Lung (tissue), 12 donors: ENCODE data around the gene PRRG4. TPM values are rescaled to one million over a fixed set of nuclear protein-coding genes. Genes with fewer than 3 reads are reported as not detected.

Experiments
- ATAC-seq: fragments of 200-7000 bp; cut with Tn5 transposase; one replicate; pipeline ENCODE4 v1.9.1; 2020; ENCODE audit warnings: moderate number of reproducible peaks; ENCODE audit not compliant: insufficient read depth, low FRiP score
- DNase-seq, 3 donors: peaks; one replicate each; pipeline ENCODE4 v3.0.0-alpha.2; 2013 to 2017
- H3K27ac ChIP-seq, 2 donors: one replicate each; pipeline ENCODE4 v1.5.1; 2013; ENCODE audit warnings: mild to moderate bottlenecking in 2 of 2, moderate library complexity in 2 of 2, control low read depth in 1 of 2, inconsistent platforms in 1 of 2, low read depth in 1 of 2, low read length in 1 of 2
- H3K27me3 ChIP-seq, 3 donors: one replicate each; pipeline ENCODE4 v1.5.1; 2013; ENCODE audit warnings: low read length in 2 of 3; ENCODE audit not compliant: control insufficient read depth in 3 of 3, insufficient read depth in 3 of 3
- H3K36me3 ChIP-seq, 4 donors: one replicate each; pipeline ENCODE4 v1.5.1; 2013; ENCODE audit warnings: low read length in 4 of 4, mild to moderate bottlenecking in 1 of 4, moderate library complexity in 1 of 4; ENCODE audit not compliant: control insufficient read depth in 4 of 4, insufficient read depth in 4 of 4
- H3K4me1 ChIP-seq, 5 donors: one replicate each; pipeline ENCODE4 v1.5.1; 2013; ENCODE audit warnings: low read length in 5 of 5, mild to moderate bottlenecking in 2 of 5, moderate library complexity in 1 of 5; ENCODE audit not compliant: control insufficient read depth in 5 of 5, insufficient read depth in 5 of 5
- H3K4me3 ChIP-seq: one replicate; pipeline ENCODE4 v1.5.1; 2013; ENCODE audit warnings: mild to moderate bottlenecking, control low read depth, moderate library complexity
- H3K9ac ChIP-seq, 2 donors: one replicate each; pipeline ENCODE4 v1.5.1; 2013; ENCODE audit warnings: low read length in 2 of 2, control low read depth in 1 of 2; ENCODE audit not compliant: insufficient read depth in 1 of 2
- H3K9me3 ChIP-seq, 4 donors: one replicate each; pipeline ENCODE4 v1.5.1; 2013; ENCODE audit warnings: low read length in 3 of 4, mild to moderate bottlenecking in 1 of 4, moderate library complexity in 1 of 4; ENCODE audit not compliant: control insufficient read depth in 4 of 4, insufficient read depth in 3 of 4
- whole genome bisulfite sequencing, 2 donors: extraction: QIAGEN DNeasy Blood & Tissue Kit; methylation state at CpG; one replicate each; pipeline ENCODE4 v1.1.7; 2013; 5-methylcytosine and 5-hydroxymethylcytosine counted together
- polyA plus RNA-seq, 2 donors: library from polyadenylated mRNA; stranded (reverse); fragments of 200-250 nt; gene quantifications; one replicate each; pipeline ENCODE4 v1.2.1, GENCODE V29; 2013
- total RNA-seq, 2 donors: library from RNA; depleted of rRNA in 1 of 2; stranded (reverse); fragments of >200 nt in 1 of 2; gene quantifications; one replicate each; pipeline ENCODE4 v1.2.1, GENCODE V29; 2014 to 2021
- TF ChIP-seq, protein P1 (sequence below): IDR thresholded peaks from 2 replicates; pipeline ENCODE4 v1.5.1; 2012; ENCODE audit warnings: mild to moderate bottlenecking; ENCODE audit errors: control extremely low read depth, extremely low read depth
- donor health status: control.
- donor health status: control.
- donor health status: Bipolar disorder and iron deficiency.
- donor health status: healthy.
- donor health status: DM: yes; HTN: yes; CAD: no.

PRRG4 gene
- total and polyA plus RNA-seq, 4 donors, result 4.7 to 9.7 (median 6.1) TPM

DNA sequence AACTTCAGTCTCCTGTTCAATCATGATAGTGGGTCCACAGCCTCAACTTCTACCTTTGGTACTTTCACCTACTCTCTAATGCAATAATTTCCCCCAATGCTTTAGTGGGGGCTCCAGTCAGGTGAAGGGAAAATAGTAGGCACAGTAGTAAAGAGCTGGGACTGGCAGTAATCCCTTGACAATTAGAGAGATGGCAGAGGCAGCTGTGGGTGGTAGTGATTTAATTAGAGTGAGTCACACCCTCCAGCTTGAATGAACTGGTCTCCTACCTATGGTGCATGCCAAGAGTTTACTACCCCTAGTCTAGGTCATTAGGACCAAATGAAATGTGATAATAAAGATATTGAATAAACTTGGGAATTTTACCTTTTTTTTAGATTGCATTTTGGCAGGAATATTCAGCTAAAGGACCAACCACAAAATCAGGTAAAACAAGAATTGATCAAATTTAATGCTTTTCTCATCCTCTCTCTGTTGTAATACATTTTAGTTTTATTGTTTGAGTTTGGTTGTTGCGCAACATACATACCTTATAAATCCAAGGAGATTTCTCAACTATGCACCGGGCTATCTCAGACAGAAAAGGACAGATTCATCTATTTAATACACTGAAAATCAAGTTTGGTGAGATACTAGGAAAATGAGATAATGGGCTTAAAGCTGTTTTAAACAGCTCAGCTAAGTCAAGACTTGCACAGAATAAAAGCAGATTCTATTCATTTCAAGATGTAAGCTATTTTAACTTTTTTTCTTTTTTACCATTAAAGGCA, 9.0 kb downstream of the PRRG4 start:
- no peaks in the 10 kb centered on the region for H3K9me3 ChIP-seq
- H3K4me3 ChIP-seq, result no peak overlapping the region
- H3K36me3 ChIP-seq, result no peaks in the 10 kb centered on the region
- 63 to 74% methylated on average over 2 of the region's 2 CpGs for WGBS, 2 donors
- H3K27ac ChIP-seq, result no peak overlapping the region
- H3K9ac ChIP-seq, result no peak overlapping the region
- TF ChIP-seq, protein P1, sequence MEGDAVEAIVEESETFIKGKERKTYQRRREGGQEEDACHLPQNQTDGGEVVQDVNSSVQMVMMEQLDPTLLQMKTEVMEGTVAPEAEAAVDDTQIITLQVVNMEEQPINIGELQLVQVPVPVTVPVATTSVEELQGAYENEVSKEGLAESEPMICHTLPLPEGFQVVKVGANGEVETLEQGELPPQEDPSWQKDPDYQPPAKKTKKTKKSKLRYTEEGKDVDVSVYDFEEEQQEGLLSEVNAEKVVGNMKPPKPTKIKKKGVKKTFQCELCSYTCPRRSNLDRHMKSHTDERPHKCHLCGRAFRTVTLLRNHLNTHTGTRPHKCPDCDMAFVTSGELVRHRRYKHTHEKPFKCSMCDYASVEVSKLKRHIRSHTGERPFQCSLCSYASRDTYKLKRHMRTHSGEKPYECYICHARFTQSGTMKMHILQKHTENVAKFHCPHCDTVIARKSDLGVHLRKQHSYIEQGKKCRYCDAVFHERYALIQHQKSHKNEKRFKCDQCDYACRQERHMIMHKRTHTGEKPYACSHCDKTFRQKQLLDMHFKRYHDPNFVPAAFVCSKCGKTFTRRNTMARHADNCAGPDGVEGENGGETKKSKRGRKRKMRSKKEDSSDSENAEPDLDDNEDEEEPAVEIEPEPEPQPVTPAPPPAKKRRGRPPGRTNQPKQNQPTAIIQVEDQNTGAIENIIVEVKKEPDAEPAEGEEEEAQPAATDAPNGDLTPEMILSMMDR, result no peak
- H3K4me1 ChIP-seq, result no peaks in the 10 kb centered on the region
- no peak for ATAC-seq
- no peak for DNase-seq
- no peaks in the 10 kb centered on the region for H3K27me3 ChIP-seq

DNA sequence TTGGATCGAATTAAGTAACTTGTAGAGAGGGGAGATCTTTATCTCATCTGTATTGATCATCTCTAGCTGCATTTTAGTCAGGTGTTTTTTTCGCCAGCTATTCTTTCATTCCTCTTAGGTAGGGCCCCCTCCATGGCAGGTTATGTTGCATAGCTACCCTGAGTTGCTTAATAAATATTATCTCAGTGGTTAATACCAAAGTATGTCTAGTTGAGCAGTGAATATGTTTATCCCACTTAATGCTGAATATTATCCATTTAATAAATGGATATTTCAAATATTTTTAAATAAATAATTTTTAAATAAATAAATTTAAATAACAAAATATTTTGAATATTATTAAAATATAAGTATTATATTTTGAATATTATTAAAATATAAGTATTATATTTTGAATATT, 9.6 kb downstream of the PRRG4 start:
- Histone ChIP-seq H3K27ac (no peak overlapping the region), H3K4me3 (no peak overlapping the region), H3K4me1 (no peaks in the 10 kb centered on the region), H3K27me3 (no peaks in the 10 kb centered on the region), H3K36me3 (no peaks in the 10 kb centered on the region), H3K9me3 (no peaks in the 10 kb centered on the region), H3K9ac (no peak overlapping the region)
- WGBS, 2 donors, result 96 to 100% methylated on average over 2 of the region's 2 CpGs
- ATAC-seq (no peak), DNase-seq (no peak)
- TF ChIP-seq, protein P1, result no peak

DNA sequence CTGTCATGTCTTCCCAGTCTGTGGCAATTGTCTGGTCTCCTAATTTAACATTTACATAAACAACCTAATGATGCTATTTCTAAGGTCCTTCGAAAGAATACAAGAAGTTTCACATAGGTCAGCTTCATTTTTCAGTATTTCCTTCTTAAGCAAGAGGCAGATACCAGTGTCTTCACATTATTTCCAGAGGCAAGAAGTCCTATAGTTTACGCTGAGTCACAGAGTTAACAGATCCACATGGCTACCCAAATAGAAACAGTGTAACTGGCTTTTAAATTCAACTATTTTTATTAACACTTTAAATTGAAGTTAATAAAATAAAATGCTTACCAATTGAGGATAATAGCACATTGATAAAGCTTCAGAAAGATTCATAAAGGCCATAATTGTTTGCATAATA, 10.9 kb downstream of the PRRG4 start:
- Histone ChIP-seq H3K9ac (no peak overlapping the region), H3K9me3 (no peaks in the 10 kb centered on the region), H3K27me3 (no peaks in the 10 kb centered on the region), H3K4me3 (no peak overlapping the region), H3K4me1 (no peaks in the 10 kb centered on the region), H3K27ac (no peak overlapping the region), H3K36me3 (no peaks in the 10 kb centered on the region)
- ATAC-seq (no peak), DNase-seq (no peak)
- WGBS, 2 donors, result 71 to 83% methylated on average over 2 of the region's 2 CpGs
- TF ChIP-seq, protein P1, result no peak

DNA sequence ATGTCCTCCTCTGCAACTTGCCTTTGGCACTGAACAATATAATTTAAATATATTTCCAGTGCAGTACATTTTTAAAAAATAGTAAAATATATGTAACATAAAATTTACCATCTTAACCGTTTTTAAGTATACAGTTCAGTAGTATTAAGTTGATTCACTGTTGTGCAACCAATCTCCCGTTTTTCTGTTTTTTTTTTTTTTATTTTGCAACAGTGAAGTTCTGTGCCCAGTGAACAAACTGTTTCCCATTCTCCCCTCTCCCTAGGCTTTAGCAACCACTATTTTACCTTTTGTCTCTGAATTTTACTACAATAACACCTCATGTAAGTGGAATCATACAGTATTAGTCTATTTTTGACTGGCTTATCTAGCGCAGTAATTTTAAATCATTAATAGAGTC, 13.8 kb downstream of the PRRG4 start:
- Histone ChIP-seq H3K27ac (no peak overlapping the region), H3K36me3 (no peaks in the 10 kb centered on the region), H3K9ac (no peak overlapping the region), H3K27me3 (no peaks in the 10 kb centered on the region), H3K4me3 (no peak overlapping the region), H3K4me1 (no peaks in the 10 kb centered on the region), H3K9me3 (peaks cover 0 to 5% (median 0%) of the 10 kb centered on the region in 4 donors)
- TF ChIP-seq, protein P1, result no peak
- ATAC-seq, result no peak
- DNase-seq, result no peak
- 42 to 67% methylated on average over 3 of the region's 3 CpGs for WGBS, 2 donors
